Adrenal gland (tissue), 5 donors: ENCODE results near the gene ACOX1.

Experiments used
- CTCF ChIP-seq, 6 experiments: fragments of 450-650 bp in 4 of 6; fragments of 200-600 bp in 2 of 6; sonication (generic) in 1 of 6; IDR thresholded peaks; 1 replicate in 5 of 6; 2 replicates in 1 of 6; pipeline versions ENCODE4 v1.5.1 to v1.8.0; 2016 to 2021; ENCODE audit warnings: antibody characterized with exemption in 6 of 6, mild to moderate bottlenecking in 2 of 6, moderate library complexity in 1 of 6
- POLR2A ChIP-seq, 2 donors: fragments of 450-650 bp; IDR thresholded peaks; one replicate each; pipeline ENCODE4 v1.6.1; 2017; ENCODE audit warnings: antibody characterized with exemption in 2 of 2, mild to moderate bottlenecking in 2 of 2, moderate library complexity in 1 of 2
- donor health status: DM: no; HTN: no; CAD: no.

GRCh38 chr17:75925912-75926311 lies 53.1 kb downstream of the ACOX1 start:
- TF ChIP-seq CTCF (IDR thresholded peaks at IDR 0.05), result no peak
- TF ChIP-seq POLR2A (IDR thresholded peaks at IDR 0.05), result no peak
